Thymus (tissue), 14 donors: ENCODE data around the gene ADGRG7. TPM values are rescaled to one million over a fixed set of nuclear protein-coding genes. Genes with fewer than 3 reads are reported as not detected.

Source experiments
- DNase-seq, 9 donors: peaks; one replicate each; pipeline ENCODE4 v3.0.0-alpha.2; 2013; ENCODE audit warnings: low spot score in 9 of 9, low read depth in 6 of 9, missing footprints in 1 of 9
- H3K27ac ChIP-seq, 2 donors: one replicate each; pipeline ENCODE4 v1.5.1; 2013; ENCODE audit warnings: control low read depth in 1 of 2, low read depth in 1 of 2, low read length in 1 of 2, mild to moderate bottlenecking in 1 of 2, moderate library complexity in 1 of 2
- H3K27me3 ChIP-seq, 2 donors: one replicate each; pipeline ENCODE4 v1.5.1; 2013; ENCODE audit warnings: low read length in 1 of 2; ENCODE audit not compliant: control insufficient read depth in 2 of 2, insufficient read depth in 1 of 2
- H3K36me3 ChIP-seq, 2 donors: one replicate each; pipeline ENCODE4 v1.5.1; 2013; ENCODE audit warnings: low read length in 1 of 2, mild to moderate bottlenecking in 1 of 2, moderate library complexity in 1 of 2; ENCODE audit not compliant: control insufficient read depth in 2 of 2, insufficient read depth in 2 of 2
- H3K4me1 ChIP-seq, 2 donors: one replicate each; pipeline ENCODE4 v1.5.1; 2013; ENCODE audit warnings: low read length in 2 of 2; ENCODE audit not compliant: control insufficient read depth in 2 of 2, insufficient read depth in 2 of 2
- H3K4me3 ChIP-seq, 2 donors: one replicate each; pipeline ENCODE4 v1.5.1; 2013; ENCODE audit warnings: low read length in 2 of 2, control low read depth in 1 of 2, mild to moderate bottlenecking in 1 of 2
- H3K9me3 ChIP-seq, 2 donors: one replicate each; pipeline ENCODE4 v1.5.1; 2013; ENCODE audit warnings: low read length in 1 of 2, mild to moderate bottlenecking in 1 of 2; ENCODE audit not compliant: control insufficient read depth in 2 of 2, insufficient read depth in 1 of 2
- WGBS: extraction: QIAGEN DNeasy Blood & Tissue Kit; methylation state at CpG from one replicate; pipeline ENCODE4 v1.1.7; 2013; 5-methylcytosine and 5-hydroxymethylcytosine counted together
- long read RNA-seq, 10 donors: transcript quantifications; one replicate each; lab custom pipeline, GENCODE V29; 2026
- polyA plus RNA-seq: library from polyadenylated mRNA; stranded (reverse); fragments of 200-250 nt; gene quantifications from one replicate; pipeline ENCODE4 v1.2.3, GENCODE V29; 2013
- total RNA-seq: library from RNA; stranded (reverse); fragments of 120-200 nt; gene quantifications from one replicate; pipeline ENCODE4 v1.2.4, GENCODE V29; 2013
- donor health status: healthy.

ADGRG7 gene, protein sequence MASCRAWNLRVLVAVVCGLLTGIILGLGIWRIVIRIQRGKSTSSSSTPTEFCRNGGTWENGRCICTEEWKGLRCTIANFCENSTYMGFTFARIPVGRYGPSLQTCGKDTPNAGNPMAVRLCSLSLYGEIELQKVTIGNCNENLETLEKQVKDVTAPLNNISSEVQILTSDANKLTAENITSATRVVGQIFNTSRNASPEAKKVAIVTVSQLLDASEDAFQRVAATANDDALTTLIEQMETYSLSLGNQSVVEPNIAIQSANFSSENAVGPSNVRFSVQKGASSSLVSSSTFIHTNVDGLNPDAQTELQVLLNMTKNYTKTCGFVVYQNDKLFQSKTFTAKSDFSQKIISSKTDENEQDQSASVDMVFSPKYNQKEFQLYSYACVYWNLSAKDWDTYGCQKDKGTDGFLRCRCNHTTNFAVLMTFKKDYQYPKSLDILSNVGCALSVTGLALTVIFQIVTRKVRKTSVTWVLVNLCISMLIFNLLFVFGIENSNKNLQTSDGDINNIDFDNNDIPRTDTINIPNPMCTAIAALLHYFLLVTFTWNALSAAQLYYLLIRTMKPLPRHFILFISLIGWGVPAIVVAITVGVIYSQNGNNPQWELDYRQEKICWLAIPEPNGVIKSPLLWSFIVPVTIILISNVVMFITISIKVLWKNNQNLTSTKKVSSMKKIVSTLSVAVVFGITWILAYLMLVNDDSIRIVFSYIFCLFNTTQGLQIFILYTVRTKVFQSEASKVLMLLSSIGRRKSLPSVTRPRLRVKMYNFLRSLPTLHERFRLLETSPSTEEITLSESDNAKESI
- total RNA-seq, result 0.14 TPM
- 0.50 TPM for polyA plus RNA-seq
- long read RNA-seq, donor 1, result 0 reads
- long read RNA-seq, donor 2, result 0 reads
- long read RNA-seq, donor 3, result 0 reads
- long read RNA-seq, donor 4, result 0 reads
- long read RNA-seq, donor 5, result 0 reads
- long read RNA-seq, donor 6, result 0 reads
- long read RNA-seq, donor 7, partial matches to known transcripts, result 0 of 1 reads
- long read RNA-seq, donor 7, other reads (novel, unspliced or antisense), result 0 of 1 reads
- long read RNA-seq, donor 8, result 0 reads
- long read RNA-seq, donor 9, partial matches to known transcripts, result 0 of 1 reads
- long read RNA-seq, donor 9, other reads (novel, unspliced or antisense), result 0 of 1 reads
- long read RNA-seq, donor 10, result 0 reads

DNA sequence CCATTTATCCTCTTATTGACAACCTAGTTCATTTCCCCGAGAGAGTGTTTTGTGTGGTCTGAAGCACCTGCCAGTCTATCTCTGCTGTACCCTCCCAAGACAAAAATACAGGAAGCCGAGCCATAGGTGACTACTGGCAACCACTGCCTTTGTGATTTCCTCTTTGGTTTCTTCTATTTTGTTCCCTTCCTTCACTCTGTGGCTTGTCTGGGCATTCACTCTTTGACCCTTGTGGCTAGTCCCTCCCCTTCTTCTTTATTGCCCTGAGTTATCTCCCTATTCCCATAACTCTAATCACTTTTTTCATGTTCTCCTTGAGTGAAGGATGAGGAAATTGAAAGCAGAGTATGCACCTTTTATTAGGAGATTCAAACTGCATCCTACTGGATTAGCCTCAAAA is at the start of gene ADGRG7:
Gene ADGRG7 (plus strand): TSS at position 297 of the 400 bp plus-strand sequence. CDS start 256 bp downstream, outside the sequence.
- Histone ChIP-seq H3K27ac (no peak within 1 kb of the TSS), H3K4me3 (no peak within 1 kb of the TSS), H3K36me3 (no peaks in the 10 kb centered on the region), H3K9me3 (no peaks in the 10 kb centered on the region), H3K4me1 (no peaks in the 10 kb centered on the region), H3K27me3 (no peaks in the 10 kb centered on the region)
- peak in 1 of 9 donors; percentile 32 for DNase-seq
- 9% methylated on average over 2 of the region's 2 CpGs for WGBS

DNA sequence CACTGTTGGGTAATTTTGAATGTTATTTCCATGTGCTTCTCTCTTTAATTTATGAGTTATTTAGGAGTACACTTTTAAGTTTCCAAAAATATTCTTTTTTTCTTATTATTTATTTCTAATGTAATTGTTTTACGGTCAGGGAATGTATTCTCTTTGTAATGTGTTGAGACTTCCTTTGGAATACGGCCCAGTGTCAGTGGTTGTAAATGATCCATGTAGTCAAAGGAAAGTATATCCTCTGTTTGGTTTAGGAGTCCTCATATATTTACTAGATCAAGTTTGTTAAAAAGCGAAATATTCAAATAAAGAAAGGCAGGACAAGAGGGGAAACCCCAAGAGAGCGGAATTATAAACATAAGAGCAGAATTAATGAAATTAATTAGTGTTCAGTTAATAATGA is 49.0 kb upstream of the ADGRG7 start:
- H3K27ac ChIP-seq, result no peak overlapping the region
- DNase-seq, result no peak
- H3K9me3 ChIP-seq, result no peaks in the 10 kb centered on the region
- H3K4me1 ChIP-seq, result no peaks in the 10 kb centered on the region
- H3K36me3 ChIP-seq, result no peaks in the 10 kb centered on the region
- H3K4me3 ChIP-seq, result no peak overlapping the region
- WGBS, result 96% methylated on average over 4 of the region's 4 CpGs
- H3K27me3 ChIP-seq, result no peaks in the 10 kb centered on the region

DNA sequence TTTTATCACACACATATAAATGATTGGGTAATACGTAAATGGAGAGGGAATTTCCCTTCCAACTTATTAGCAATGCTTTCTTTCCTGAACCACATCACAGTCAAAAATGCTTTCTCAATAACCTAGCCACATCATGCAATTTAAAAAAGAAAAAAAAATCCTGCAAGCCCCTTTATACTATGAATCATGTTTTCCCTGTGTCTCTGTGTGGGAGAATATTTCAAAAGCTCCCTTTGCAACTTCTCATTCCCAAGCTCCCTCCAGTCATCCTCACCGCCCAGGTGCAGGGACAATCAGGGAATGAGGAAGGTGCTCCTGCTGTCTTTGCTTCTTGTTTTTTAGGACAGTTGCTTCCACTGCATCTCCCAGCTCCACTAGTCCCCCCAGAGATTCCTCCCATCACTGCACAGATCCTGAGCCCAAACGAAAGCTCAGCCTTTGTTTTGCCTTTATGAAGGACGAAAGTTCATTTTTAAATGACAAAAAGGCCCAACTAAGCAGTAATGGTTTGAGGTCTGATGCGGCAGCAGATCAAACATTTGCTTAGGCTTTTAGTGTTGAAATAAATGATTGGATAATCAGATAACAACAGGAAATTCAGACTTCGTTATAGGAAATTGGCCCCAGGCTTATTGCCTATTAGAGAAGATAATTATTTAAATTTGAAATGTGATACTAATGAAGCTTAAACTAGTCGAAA is 47.8 kb upstream of the ADGRG7 start:
- 93% methylated on average over 7 of the region's 7 CpGs for WGBS
- no peaks in the 10 kb centered on the region for H3K36me3 ChIP-seq
- no peaks in the 10 kb centered on the region for H3K27me3 ChIP-seq
- DNase-seq, result no peak
- H3K27ac ChIP-seq, result no peak overlapping the region
- H3K9me3 ChIP-seq, result no peaks in the 10 kb centered on the region
- no peaks in the 10 kb centered on the region for H3K4me1 ChIP-seq
- H3K4me3 ChIP-seq, result no peak overlapping the region

DNA sequence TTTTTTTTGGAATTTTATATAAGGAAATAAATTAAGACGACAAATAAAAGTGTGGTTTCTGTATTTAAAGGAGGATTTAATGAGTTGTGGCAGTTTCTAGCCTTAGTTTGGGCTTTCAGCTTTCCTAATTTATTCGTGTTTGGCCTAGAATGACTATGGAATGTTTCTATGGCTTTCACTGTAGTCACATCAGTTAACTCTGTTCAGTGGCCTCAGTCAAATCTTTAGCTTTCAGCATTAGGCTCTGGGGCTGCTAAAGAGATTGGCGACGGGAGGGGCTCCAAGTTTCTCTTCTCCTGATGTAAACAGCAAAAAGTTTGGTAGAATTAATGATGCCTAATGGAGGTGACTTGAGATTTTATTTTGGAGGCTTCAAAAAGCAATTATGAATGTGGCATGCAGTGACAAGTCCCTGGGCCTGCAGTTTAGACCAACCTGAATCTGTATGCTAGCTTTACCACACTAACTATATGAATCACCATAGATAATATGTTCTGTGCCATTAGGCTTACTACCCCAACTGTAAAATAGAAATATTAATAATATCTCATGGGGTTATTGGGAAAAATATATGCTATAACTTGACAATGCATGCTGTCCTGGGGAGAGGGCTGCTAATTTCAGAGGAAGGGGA is 47.1 kb upstream of the ADGRG7 start:
- no peaks in the 10 kb centered on the region for H3K4me1 ChIP-seq
- H3K27me3 ChIP-seq, result no peaks in the 10 kb centered on the region
- H3K9me3 ChIP-seq, result no peaks in the 10 kb centered on the region
- H3K36me3 ChIP-seq, result no peaks in the 10 kb centered on the region
- 96% methylated on average over 4 of the region's 4 CpGs for WGBS
- no peak for DNase-seq
- no peak overlapping the region for H3K27ac ChIP-seq
- H3K4me3 ChIP-seq, result no peak overlapping the region

DNA sequence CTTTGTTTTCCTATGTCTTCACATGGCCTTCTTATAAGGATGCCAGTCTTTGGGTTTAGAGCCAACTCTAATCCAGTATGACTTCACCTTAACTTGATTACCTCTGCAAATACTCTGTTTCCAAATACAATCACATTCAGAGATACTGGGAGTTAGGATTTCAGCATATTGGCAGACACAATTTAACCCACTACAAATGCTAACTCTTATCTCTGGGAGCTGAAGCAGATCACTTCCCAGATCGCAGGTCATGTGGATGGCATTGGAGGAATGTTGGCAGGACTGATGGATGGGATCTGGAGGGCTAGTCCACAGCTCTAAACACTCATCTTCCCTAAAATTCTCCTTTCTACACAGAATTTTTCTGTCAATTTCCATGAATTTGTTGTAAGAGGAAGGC is 46.2 kb upstream of the ADGRG7 start:
- Histone ChIP-seq H3K27me3 (no peaks in the 10 kb centered on the region), H3K4me1 (no peaks in the 10 kb centered on the region), H3K27ac (no peak overlapping the region), H3K4me3 (no peak overlapping the region), H3K36me3 (no peaks in the 10 kb centered on the region), H3K9me3 (no peaks in the 10 kb centered on the region)
- no peak for DNase-seq
- 58% methylated on average over 1 of the region's 1 CpG for WGBS

DNA sequence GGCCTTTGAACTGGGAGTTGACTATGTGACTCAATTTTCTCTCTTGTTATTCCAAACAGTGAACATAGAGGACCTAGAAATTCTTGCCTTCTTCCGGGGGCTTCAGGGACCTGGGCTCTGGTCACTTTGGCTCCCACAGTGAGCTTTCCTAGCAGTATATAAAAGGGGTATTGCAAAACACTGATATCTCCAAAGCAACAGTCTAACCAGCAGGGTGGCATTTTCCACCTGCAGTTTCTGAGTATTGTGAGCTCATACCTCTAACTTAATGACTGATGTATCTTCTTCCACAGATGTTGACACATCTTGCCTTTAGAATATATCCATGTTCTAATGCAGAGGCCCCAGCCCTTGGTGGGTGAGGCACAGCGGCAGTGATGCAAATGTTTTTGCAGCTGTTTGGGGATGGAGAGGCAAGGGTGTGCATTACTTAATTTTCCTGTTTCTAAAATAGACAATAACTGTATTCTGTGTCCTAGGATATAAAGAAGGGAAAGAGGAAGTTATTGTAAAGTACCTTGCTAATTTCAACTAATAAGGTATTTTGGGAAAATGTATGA is 45.7 kb upstream of the ADGRG7 start:
- Histone ChIP-seq H3K27me3 (no peaks in the 10 kb centered on the region), H3K9me3 (no peaks in the 10 kb centered on the region), H3K4me3 (no peak overlapping the region), H3K27ac (no peak overlapping the region), H3K36me3 (no peaks in the 10 kb centered on the region), H3K4me1 (no peaks in the 10 kb centered on the region)
- DNase-seq, result no peak
- WGBS, result 97% methylated on average over 2 of the region's 2 CpGs

DNA sequence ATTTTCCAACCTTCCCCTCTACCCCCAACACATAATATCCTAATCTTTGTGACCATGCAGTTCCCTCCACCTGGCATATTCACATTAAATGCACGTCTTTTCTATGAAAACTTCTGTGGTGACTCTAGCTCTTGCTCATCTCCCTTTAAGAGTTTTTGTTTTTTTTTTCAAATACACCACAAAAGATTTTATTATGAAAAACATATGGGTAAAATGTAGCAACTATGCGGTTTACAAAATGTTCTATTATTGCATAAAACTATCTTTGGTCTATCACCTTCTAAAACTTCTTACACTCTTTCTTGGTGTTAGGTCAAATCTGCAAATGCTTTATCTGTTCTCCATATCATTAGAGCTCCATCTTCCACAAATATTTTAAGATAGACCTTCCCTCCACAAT is 38.6 kb upstream of the ADGRG7 start:
- no peak for DNase-seq
- Histone ChIP-seq H3K27me3 (no peaks in the 10 kb centered on the region), H3K27ac (no peak overlapping the region), H3K36me3 (no peaks in the 10 kb centered on the region), H3K9me3 (no peaks in the 10 kb centered on the region), H3K4me3 (no peak overlapping the region), H3K4me1 (no peaks in the 10 kb centered on the region)
- 96% methylated on average over 2 of the region's 2 CpGs for WGBS

DNA sequence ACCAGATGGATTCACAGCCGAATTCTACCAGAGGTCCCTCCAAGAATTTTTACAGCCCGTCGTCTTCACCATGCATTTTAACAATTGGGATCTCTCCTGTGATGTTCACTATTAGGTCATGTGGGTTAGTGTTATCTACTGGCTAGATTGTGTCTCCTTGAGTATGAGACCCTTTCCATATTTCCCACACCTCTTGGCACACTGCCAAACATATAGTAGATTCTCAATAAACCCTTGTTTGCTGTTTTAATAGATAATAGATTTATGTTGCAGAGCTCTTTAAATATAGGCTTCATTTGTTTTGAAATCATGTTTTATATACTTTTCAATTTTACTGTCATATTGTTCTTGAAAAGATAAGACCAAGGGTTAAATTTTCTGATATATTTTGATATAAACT is 34.9 kb upstream of the ADGRG7 start:
- Histone ChIP-seq H3K4me3 (no peak overlapping the region), H3K27ac (no peak overlapping the region), H3K4me1 (no peaks in the 10 kb centered on the region), H3K9me3 (no peaks in the 10 kb centered on the region), H3K36me3 (no peaks in the 10 kb centered on the region), H3K27me3 (no peaks in the 10 kb centered on the region)
- no peak for DNase-seq
- WGBS, result 98% methylated on average over 3 of the region's 3 CpGs
